ENCODE results near the gene VARS2.
"Not testable (repeated sequence)": the region's sequence is repeated elsewhere in the genome, so short reads cannot be mapped to it uniquely, and the experiment has no call there.

The VARS2 gene

GRCh38 chr6:30917487-30917886 lies 3.4 kb downstream of the VARS2 start:
- no peak for DNase-seq (ENCODE audit: low read depth)
- no peak overlapping the region for H3K4me3 ChIP-seq (ENCODE audit: control insufficient read depth, low read depth, low read length)
- TF ChIP-seq, protein P1, sequence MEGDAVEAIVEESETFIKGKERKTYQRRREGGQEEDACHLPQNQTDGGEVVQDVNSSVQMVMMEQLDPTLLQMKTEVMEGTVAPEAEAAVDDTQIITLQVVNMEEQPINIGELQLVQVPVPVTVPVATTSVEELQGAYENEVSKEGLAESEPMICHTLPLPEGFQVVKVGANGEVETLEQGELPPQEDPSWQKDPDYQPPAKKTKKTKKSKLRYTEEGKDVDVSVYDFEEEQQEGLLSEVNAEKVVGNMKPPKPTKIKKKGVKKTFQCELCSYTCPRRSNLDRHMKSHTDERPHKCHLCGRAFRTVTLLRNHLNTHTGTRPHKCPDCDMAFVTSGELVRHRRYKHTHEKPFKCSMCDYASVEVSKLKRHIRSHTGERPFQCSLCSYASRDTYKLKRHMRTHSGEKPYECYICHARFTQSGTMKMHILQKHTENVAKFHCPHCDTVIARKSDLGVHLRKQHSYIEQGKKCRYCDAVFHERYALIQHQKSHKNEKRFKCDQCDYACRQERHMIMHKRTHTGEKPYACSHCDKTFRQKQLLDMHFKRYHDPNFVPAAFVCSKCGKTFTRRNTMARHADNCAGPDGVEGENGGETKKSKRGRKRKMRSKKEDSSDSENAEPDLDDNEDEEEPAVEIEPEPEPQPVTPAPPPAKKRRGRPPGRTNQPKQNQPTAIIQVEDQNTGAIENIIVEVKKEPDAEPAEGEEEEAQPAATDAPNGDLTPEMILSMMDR (IDR thresholded peaks at IDR 0.05; ENCODE audit: control insufficient read depth, insufficient read depth, low read depth, low read length, missing control alignments), result no peak

- no peak overlapping the region for H3K4me3 ChIP-seq (ENCODE audit: control insufficient read depth, low read depth, low read length)
- TF ChIP-seq, protein P1 (IDR thresholded peaks at IDR 0.05; ENCODE audit: control insufficient read depth, insufficient read depth, low read depth, low read length, missing control alignments), result no peak
- no peak for DNase-seq (ENCODE audit: low read depth)
These were observed 4.6 kb downstream of the VARS2 start for GRCh38 chr6:30918670-30919069.

- no peak overlapping the region for H3K4me3 ChIP-seq (ENCODE audit: control insufficient read depth, low read depth, low read length)
- TF ChIP-seq, protein P1 (IDR thresholded peaks at IDR 0.05; ENCODE audit: control insufficient read depth, insufficient read depth, low read depth, low read length, missing control alignments), result no peak
- no peak for DNase-seq (ENCODE audit: low read depth)
These were observed 8.4 kb downstream of the VARS2 start for GRCh38 chr6:30922447-30922852.

DNA sequence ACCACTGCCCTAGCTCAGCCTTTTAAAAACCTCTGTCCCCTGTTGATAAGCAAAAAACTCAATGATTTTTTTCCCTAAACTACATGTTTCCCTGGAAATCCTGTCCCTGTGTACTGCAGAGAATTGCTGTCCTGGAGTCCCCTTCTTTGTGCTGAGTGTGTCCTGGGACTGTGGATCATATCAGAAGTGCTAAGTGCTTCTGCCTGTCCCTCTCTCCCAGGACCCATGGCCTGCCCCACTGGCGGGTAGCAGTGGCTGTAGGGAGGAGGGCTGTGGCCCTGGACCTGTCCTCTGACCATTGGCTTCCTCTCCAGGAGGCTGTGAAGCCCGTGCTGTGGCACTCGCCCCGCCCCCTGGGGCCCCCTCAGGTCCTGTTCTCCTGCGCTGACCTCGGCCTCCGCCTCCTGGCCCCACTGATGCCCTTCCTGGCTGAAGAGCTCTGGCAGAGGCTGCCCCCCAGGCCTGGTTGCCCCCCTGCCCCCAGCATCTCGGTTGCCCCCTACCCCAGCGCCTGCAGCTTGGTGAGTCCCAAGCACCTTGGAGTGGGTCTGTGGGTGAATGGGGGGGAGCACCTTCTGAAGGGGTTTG lies 10.1 kb downstream of the VARS2 start:
- not testable (repeated sequence) for DNase-seq (ENCODE audit: low read depth); H3K4me3 ChIP-seq (ENCODE audit: control insufficient read depth, low read depth, low read length)

- TF ChIP-seq, protein P1 (IDR thresholded peaks at IDR 0.05; ENCODE audit: control insufficient read depth, insufficient read depth, low read depth, low read length, missing control alignments), result no peak
- no peak for DNase-seq (ENCODE audit: low read depth)
- no peak overlapping the region for H3K4me3 ChIP-seq (ENCODE audit: control insufficient read depth, low read depth, low read length)
These were observed 12.6 kb downstream of the VARS2 start for GRCh38 chr6:30926644-30927043.

DNA sequence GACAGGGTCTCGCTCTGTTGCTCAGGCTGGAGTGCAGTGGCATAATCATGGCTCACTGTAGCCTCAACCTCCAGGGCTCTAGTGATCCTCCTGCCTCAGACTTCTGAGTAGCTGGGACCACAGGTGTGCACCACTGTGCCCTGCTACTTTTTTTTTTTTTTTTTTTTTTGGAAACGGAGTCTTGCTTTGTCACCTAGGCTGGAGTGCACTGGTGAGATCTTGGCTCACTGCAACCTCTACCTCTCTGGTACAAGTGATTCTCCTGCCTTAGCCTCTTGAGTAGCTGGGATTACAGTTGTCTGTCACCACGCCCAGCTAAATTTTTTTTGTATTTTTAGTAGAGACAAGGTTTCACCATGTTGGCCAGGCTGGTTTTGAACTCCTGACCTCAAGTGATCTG lies 13.0 kb downstream of the VARS2 start:
- DNase-seq (ENCODE audit: low read depth); H3K4me3 ChIP-seq (ENCODE audit: control insufficient read depth, low read depth, low read length): not testable (repeated sequence)

- H3K4me3 ChIP-seq (ENCODE audit: control insufficient read depth, low read depth, low read length), result no peak overlapping the region
- TF ChIP-seq, protein P1 (IDR thresholded peaks at IDR 0.05; ENCODE audit: control insufficient read depth, insufficient read depth, low read depth, low read length, missing control alignments), result no peak
- DNase-seq (ENCODE audit: low read depth), result no peak
These were observed 14.6 kb downstream of the VARS2 start for GRCh38 chr6:30928677-30929076.

- no peak for DNase-seq (ENCODE audit: low read depth)
- TF ChIP-seq, protein P1 (IDR thresholded peaks at IDR 0.05; ENCODE audit: control insufficient read depth, insufficient read depth, low read depth, low read length, missing control alignments), result no peak
- H3K4me3 ChIP-seq (ENCODE audit: control insufficient read depth, low read depth, low read length), result no peak overlapping the region
These were observed 16.5 kb downstream of the VARS2 start for GRCh38 chr6:30930506-30930905.

Data from AG09309 (cell line).